ENCODE results near the gene CHAC2.

CHAC2 gene

GRCh38 chr2:53801547-53801946 lies 33.9 kb downstream of the CHAC2 start:
- Histone ChIP-seq H2AK5ac (ENCODE audit: low read length) (no peak overlapping the region), H4K12ac (ENCODE audit: low read depth, low read length) (no peak overlapping the region), H2BK12ac (ENCODE audit: low read length) (no peak overlapping the region), H2BK5ac (ENCODE audit: low read depth, low read length, poor library complexity) (no peak overlapping the region), H3K4ac (ENCODE audit: low read depth, low read length) (no peak overlapping the region), H2BK120ac (ENCODE audit: insufficient read depth, low read length, poor library complexity) (no peak overlapping the region), H3K9ac (ENCODE audit: low read length) (no peak overlapping the region), H4K8ac (ENCODE audit: low read depth, low read length) (no peak overlapping the region), H3K79me1 (ENCODE audit: low read length) (no peaks in the 10 kb centered on the region), H3K23ac (ENCODE audit: low read length) (no peak overlapping the region), H3K4me3 (ENCODE audit: low read depth, low read length) (no peak overlapping the region), H3K27me3 (ENCODE audit: insufficient read depth, low read length) (no peaks in the 10 kb centered on the region), H3K9me3 (ENCODE audit: insufficient read depth, low read depth, low read length) (no peaks in the 10 kb centered on the region), H3K14ac (ENCODE audit: low read length) (no peak overlapping the region), H3K27ac (ENCODE audit: low read depth, low read length) (no peak overlapping the region), H4K91ac (ENCODE audit: low read depth, low read length) (no peak overlapping the region), H2AFZ (ENCODE audit: insufficient read depth, low read length, poor library complexity) (no peak overlapping the region), H3K79me2 (ENCODE audit: control insufficient read depth, insufficient read depth, low read length, poor library complexity) (no peaks in the 10 kb centered on the region), H3K18ac (ENCODE audit: low read length) (no peak overlapping the region), H3K4me1 (ENCODE audit: control insufficient read depth in 1 of 2, insufficient read depth in 2 of 2, low read length in 2 of 2) (no peaks in the 10 kb centered on the region), H3K4me2 (ENCODE audit: low read length) (no peak overlapping the region), H3K36me3 (ENCODE audit: control insufficient read depth in 1 of 2, insufficient read depth in 2 of 2, low read length in 2 of 2) (peaks cover 15 to 17% of the 10 kb centered on the region in 2 experiments)
- DNase-seq, result no peak

GRCh38 chr2:53802617-53803151 lies 35.1 kb downstream of the CHAC2 start:
- DNase-seq, result no peak
- H2BK5ac ChIP-seq (ENCODE audit: low read depth, low read length, poor library complexity), result no peak overlapping the region
- no peak overlapping the region for H4K8ac ChIP-seq (ENCODE audit: low read depth, low read length)
- no peak overlapping the region for H3K4me2 ChIP-seq (ENCODE audit: low read length)
- no peak overlapping the region for H2BK12ac ChIP-seq (ENCODE audit: low read length)
- H3K27me3 ChIP-seq (ENCODE audit: insufficient read depth, low read length), result no peaks in the 10 kb centered on the region
- H2AK5ac ChIP-seq (ENCODE audit: low read length), result no peak overlapping the region
- no peak overlapping the region for H3K14ac ChIP-seq (ENCODE audit: low read length)
- no CpG with 5 or more reads among the region's 7 CpGs for WGBS (ENCODE audit: extremely low coverage, insufficient coverage, insufficient read length)
- no peak overlapping the region for H3K27ac ChIP-seq (ENCODE audit: low read depth, low read length)
- no peak overlapping the region for H3K9ac ChIP-seq (ENCODE audit: low read length)
- no peak overlapping the region for H2AFZ ChIP-seq (ENCODE audit: insufficient read depth, low read length, poor library complexity)
- no peak overlapping the region for H3K23ac ChIP-seq (ENCODE audit: low read length)
- no peak overlapping the region for H4K91ac ChIP-seq (ENCODE audit: low read depth, low read length)
- H3K18ac ChIP-seq (ENCODE audit: low read length), result no peak overlapping the region
- H3K9me3 ChIP-seq (ENCODE audit: insufficient read depth, low read depth, low read length), result no peaks in the 10 kb centered on the region
- H2BK120ac ChIP-seq (ENCODE audit: insufficient read depth, low read length, poor library complexity), result no peak overlapping the region
- H3K4me1 ChIP-seq (ENCODE audit: control insufficient read depth in 1 of 2, insufficient read depth in 2 of 2, low read length in 2 of 2), result no peaks in the 10 kb centered on the region
- no peak overlapping the region for H3K4ac ChIP-seq (ENCODE audit: low read depth, low read length)
- H3K79me2 ChIP-seq (ENCODE audit: control insufficient read depth, insufficient read depth, low read length, poor library complexity), result no peaks in the 10 kb centered on the region
- no peaks in the 10 kb centered on the region for H3K79me1 ChIP-seq (ENCODE audit: low read length)
- no peak overlapping the region for H3K4me3 ChIP-seq (ENCODE audit: low read depth, low read length)
- peaks cover 16% of the 10 kb centered on the region in 2 experiments for H3K36me3 ChIP-seq (ENCODE audit: control insufficient read depth in 1 of 2, insufficient read depth in 2 of 2, low read length in 2 of 2)
- H4K12ac ChIP-seq (ENCODE audit: low read depth, low read length), result no peak overlapping the region

- no peak overlapping the region for H3K14ac ChIP-seq (ENCODE audit: low read length)
- no peak overlapping the region for H4K91ac ChIP-seq (ENCODE audit: low read depth, low read length)
- no peak overlapping the region for H2BK120ac ChIP-seq (ENCODE audit: insufficient read depth, low read length, poor library complexity)
- H4K12ac ChIP-seq (ENCODE audit: low read depth, low read length), result no peak overlapping the region
- no peak overlapping the region for H3K4me3 ChIP-seq (ENCODE audit: low read depth, low read length)
- H3K9me3 ChIP-seq (ENCODE audit: insufficient read depth, low read depth, low read length), result no peaks in the 10 kb centered on the region
- H3K79me2 ChIP-seq (ENCODE audit: control insufficient read depth, insufficient read depth, low read length, poor library complexity), result no peaks in the 10 kb centered on the region
- H2AFZ ChIP-seq (ENCODE audit: insufficient read depth, low read length, poor library complexity), result no peak overlapping the region
- no peak overlapping the region for H3K18ac ChIP-seq (ENCODE audit: low read length)
- H4K8ac ChIP-seq (ENCODE audit: low read depth, low read length), result no peak overlapping the region
- peaks cover 17 to 23% of the 10 kb centered on the region in 2 experiments for H3K36me3 ChIP-seq (ENCODE audit: control insufficient read depth in 1 of 2, insufficient read depth in 2 of 2, low read length in 2 of 2)
- no peak overlapping the region for H2AK5ac ChIP-seq (ENCODE audit: low read length)
- H3K27ac ChIP-seq (ENCODE audit: low read depth, low read length), result no peak overlapping the region
- no peak overlapping the region for H3K23ac ChIP-seq (ENCODE audit: low read length)
- no peak overlapping the region for H3K4me2 ChIP-seq (ENCODE audit: low read length)
- no peaks in the 10 kb centered on the region for H3K4me1 ChIP-seq (ENCODE audit: control insufficient read depth in 1 of 2, insufficient read depth in 2 of 2, low read length in 2 of 2)
- no peaks in the 10 kb centered on the region for H3K79me1 ChIP-seq (ENCODE audit: low read length)
- no peak overlapping the region for H3K9ac ChIP-seq (ENCODE audit: low read length)
- H2BK12ac ChIP-seq (ENCODE audit: low read length), result no peak overlapping the region
- H3K4ac ChIP-seq (ENCODE audit: low read depth, low read length), result no peak overlapping the region
- no peak overlapping the region for H2BK5ac ChIP-seq (ENCODE audit: low read depth, low read length, poor library complexity)
- WGBS (ENCODE audit: extremely low coverage, insufficient coverage, insufficient read length), result no CpG with 5 or more reads among the region's 3 CpGs
- no peak for DNase-seq
- H3K27me3 ChIP-seq (ENCODE audit: insufficient read depth, low read length), result no peaks in the 10 kb centered on the region
Observed at GRCh38 chr2:53811601-53812000, 44.0 kb downstream of the CHAC2 start.

- Histone ChIP-seq H3K4me3 (ENCODE audit: low read depth, low read length) (no peak overlapping the region), H3K79me2 (ENCODE audit: control insufficient read depth, insufficient read depth, low read length, poor library complexity) (no peaks in the 10 kb centered on the region), H2BK12ac (ENCODE audit: low read length) (no peak overlapping the region), H4K91ac (ENCODE audit: low read depth, low read length) (no peak overlapping the region), H3K14ac (ENCODE audit: low read length) (no peak overlapping the region), H3K9ac (ENCODE audit: low read length) (no peak overlapping the region), H4K8ac (ENCODE audit: low read depth, low read length) (no peak overlapping the region), H3K4me2 (ENCODE audit: low read length) (no peak overlapping the region), H3K27ac (ENCODE audit: low read depth, low read length) (no peak overlapping the region), H2BK5ac (ENCODE audit: low read depth, low read length, poor library complexity) (no peak overlapping the region), H2AK5ac (ENCODE audit: low read length) (no peak overlapping the region), H3K9me3 (ENCODE audit: insufficient read depth, low read depth, low read length) (no peaks in the 10 kb centered on the region), H2BK120ac (ENCODE audit: insufficient read depth, low read length, poor library complexity) (no peak overlapping the region), H2AFZ (ENCODE audit: insufficient read depth, low read length, poor library complexity) (no peak overlapping the region), H3K4ac (ENCODE audit: low read depth, low read length) (no peak overlapping the region), H3K36me3 (ENCODE audit: control insufficient read depth in 1 of 2, insufficient read depth in 2 of 2, low read length in 2 of 2) (peaks cover 17 to 19% of the 10 kb centered on the region in 2 experiments), H3K18ac (ENCODE audit: low read length) (no peak overlapping the region), H3K4me1 (ENCODE audit: control insufficient read depth in 1 of 2, insufficient read depth in 2 of 2, low read length in 2 of 2) (no peaks in the 10 kb centered on the region), H3K23ac (ENCODE audit: low read length) (no peak overlapping the region), H4K12ac (ENCODE audit: low read depth, low read length) (no peak overlapping the region), H3K79me1 (ENCODE audit: low read length) (no peaks in the 10 kb centered on the region), H3K27me3 (ENCODE audit: insufficient read depth, low read length) (no peaks in the 10 kb centered on the region)
- peak in 1 of 2 donors; percentile 30 for DNase-seq
Observed at GRCh38 chr2:53813151-53813550, 45.5 kb downstream of the CHAC2 start.
